Ectodermal cell (in vitro differentiated cells): ENCODE data around the gene FAM241B. TPM values are rescaled to one million over a fixed set of nuclear protein-coding genes. Genes with fewer than 3 reads are reported as not detected.

ENCODE experiments used
- H3K27ac ChIP-seq: 2 replicates; pipeline ENCODE4 v1.7.0; 2013; ENCODE audit warnings: mild to moderate bottlenecking, low read depth, low read length; ENCODE audit not compliant: insufficient read depth, poor library complexity, severe bottlenecking
- H3K27me3 ChIP-seq: 2 replicates; pipeline ENCODE4 v1.7.0; 2013; ENCODE audit warnings: mild to moderate bottlenecking, low read length; ENCODE audit not compliant: insufficient read depth, control insufficient read depth, poor library complexity, severe bottlenecking
- H3K36me3 ChIP-seq: one replicate; pipeline ENCODE4 v1.7.0; 2013; ENCODE audit warnings: low read length; ENCODE audit not compliant: control insufficient read depth, insufficient read depth
- H3K4me1 ChIP-seq: one replicate; pipeline ENCODE4 v1.7.0; 2013; ENCODE audit warnings: low read length; ENCODE audit not compliant: control insufficient read depth, insufficient read depth
- H3K4me3 ChIP-seq: 2 replicates; pipeline ENCODE4 v1.7.0; 2013; ENCODE audit warnings: low read depth, low read length, control low read depth; ENCODE audit not compliant: insufficient read depth
- H3K9me3 ChIP-seq: 2 replicates; pipeline ENCODE4 v1.7.0; 2013; ENCODE audit warnings: mild to moderate bottlenecking, low read length, moderate library complexity; ENCODE audit not compliant: control insufficient read depth
- WGBS, 2 experiments: methylation state at CpG; one replicate each; pipeline ENCODE4 v1.1.7; 2013; ENCODE audit warnings: missing lambda C conversion rate in 2 of 2; 5-methylcytosine and 5-hydroxymethylcytosine counted together
- polyA plus RNA-seq, 4 experiments: library from polyadenylated mRNA; stranded (reverse); fragments of 50-300 nt; gene quantifications; one replicate each; pipeline ENCODE4 v1.2.3, GENCODE V29; 2013

The FAM241B gene
- 8.6 TPM for polyA plus RNA-seq (2013, experiment 1 of 4)
- 9.8 TPM for polyA plus RNA-seq (2013, experiment 2 of 4)
- 4.9 TPM for polyA plus RNA-seq (2013, experiment 3 of 4)
- 5.8 TPM for polyA plus RNA-seq (2013, experiment 4 of 4)

- H3K27me3 ChIP-seq, result peaks cover 23% of the 10 kb centered on the region
- WGBS, 2 experiments, result 3 to 4% methylated on average over 72 of the region's 72 CpGs
- H3K27ac ChIP-seq, result no peak within 1 kb of the TSS
- peak within 1 kb of the TSS; percentile 52 for H3K4me3 ChIP-seq
- no peaks in the 10 kb centered on the region for H3K9me3 ChIP-seq
- H3K4me1 ChIP-seq, result peaks cover 6% of the 10 kb centered on the region
- no peaks in the 10 kb centered on the region for H3K36me3 ChIP-seq
Observed at GRCh38 chr10:69629897-69630650, at the start of gene FAM241B. FAM241B (plus strand) TSS chr10:69630247; CDS start chr10:69631744, 1,497 bp downstream.

GRCh38 chr10:69580435-69580834, 49.6 kb upstream of the FAM241B start:
- Histone ChIP-seq H3K36me3 (no peaks in the 10 kb centered on the region), H3K27me3 (peaks cover 95% of the 10 kb centered on the region), H3K4me3 (no peak overlapping the region), H3K9me3 (no peaks in the 10 kb centered on the region), H3K4me1 (peaks cover 6% of the 10 kb centered on the region), H3K27ac (no peak overlapping the region)
- 82 to 84% methylated on average over 5 of the region's 5 CpGs for WGBS, 2 experiments

- Histone ChIP-seq H3K27me3 (peaks cover 68% of the 10 kb centered on the region), H3K27ac (no peak overlapping the region), H3K4me3 (no peak overlapping the region), H3K9me3 (no peaks in the 10 kb centered on the region), H3K4me1 (no peaks in the 10 kb centered on the region), H3K36me3 (no peaks in the 10 kb centered on the region)
- WGBS, 2 experiments, result 86 to 92% methylated on average over 2 of the region's 2 CpGs
Observed at GRCh38 chr10:69583106-69583505, 46.9 kb upstream of the FAM241B start.

GRCh38 chr10:69584624-69585023, 45.4 kb upstream of the FAM241B start:
- WGBS, 2 experiments, result 95 to 96% methylated on average over 3 of the region's 3 CpGs
- Histone ChIP-seq H3K27ac (no peak overlapping the region), H3K4me3 (no peak overlapping the region), H3K27me3 (peaks cover 53% of the 10 kb centered on the region), H3K4me1 (no peaks in the 10 kb centered on the region), H3K36me3 (no peaks in the 10 kb centered on the region), H3K9me3 (no peaks in the 10 kb centered on the region)

GRCh38 chr10:69588358-69588757, 41.7 kb upstream of the FAM241B start:
- no peaks in the 10 kb centered on the region for H3K4me1 ChIP-seq
- H3K4me3 ChIP-seq, result no peak overlapping the region
- no peaks in the 10 kb centered on the region for H3K9me3 ChIP-seq
- no peak overlapping the region for H3K27ac ChIP-seq
- H3K27me3 ChIP-seq, result peaks cover 19% of the 10 kb centered on the region
- WGBS, 2 experiments, result 68 to 76% methylated on average over 3 of the region's 3 CpGs
- no peaks in the 10 kb centered on the region for H3K36me3 ChIP-seq

- Histone ChIP-seq H3K9me3 (no peaks in the 10 kb centered on the region), H3K36me3 (no peaks in the 10 kb centered on the region), H3K4me1 (no peaks in the 10 kb centered on the region), H3K27ac (no peak overlapping the region), H3K4me3 (no peak overlapping the region), H3K27me3 (no peaks in the 10 kb centered on the region)
- 93 to 95% methylated on average over 5 of the region's 5 CpGs for WGBS, 2 experiments
Observed at GRCh38 chr10:69600761-69601330, 29.2 kb upstream of the FAM241B start.

- no CpG with 5 or more reads among the region's 1 CpG for WGBS, 2 experiments
- H3K36me3 ChIP-seq, result no peaks in the 10 kb centered on the region
- peaks cover 3% of the 10 kb centered on the region for H3K9me3 ChIP-seq
- H3K4me1 ChIP-seq, result no peaks in the 10 kb centered on the region
- H3K4me3 ChIP-seq, result no peak overlapping the region
- H3K27ac ChIP-seq, result no peak overlapping the region
- no peaks in the 10 kb centered on the region for H3K27me3 ChIP-seq
Observed at GRCh38 chr10:69609077-69609476, 21.0 kb upstream of the FAM241B start.

- H3K9me3 ChIP-seq, result peaks cover 3% of the 10 kb centered on the region
- no peaks in the 10 kb centered on the region for H3K4me1 ChIP-seq
- H3K27me3 ChIP-seq, result no peaks in the 10 kb centered on the region
- H3K36me3 ChIP-seq, result no peaks in the 10 kb centered on the region
- H3K4me3 ChIP-seq, result no peak overlapping the region
- H3K27ac ChIP-seq, result no peak overlapping the region
Observed at GRCh38 chr10:69612760-69613159, 17.3 kb upstream of the FAM241B start.

- Histone ChIP-seq H3K27ac (no peak overlapping the region), H3K4me1 (no peaks in the 10 kb centered on the region), H3K4me3 (no peak overlapping the region), H3K36me3 (no peaks in the 10 kb centered on the region), H3K9me3 (peaks cover 3% of the 10 kb centered on the region), H3K27me3 (no peaks in the 10 kb centered on the region)
- 91 to 100% methylated on average over 1 of the region's 1 CpG for WGBS, 2 experiments
Observed at GRCh38 chr10:69614130-69614529, 15.9 kb upstream of the FAM241B start.

GRCh38 chr10:69616358-69616757, 13.7 kb upstream of the FAM241B start:
- no peaks in the 10 kb centered on the region for H3K36me3 ChIP-seq
- H3K27ac ChIP-seq, result no peak overlapping the region
- H3K9me3 ChIP-seq, result no peaks in the 10 kb centered on the region
- H3K27me3 ChIP-seq, result no peaks in the 10 kb centered on the region
- no peaks in the 10 kb centered on the region for H3K4me1 ChIP-seq
- WGBS, 2 experiments, result 85 to 90% methylated on average over 4 of the region's 4 CpGs
- H3K4me3 ChIP-seq, result no peak overlapping the region
